IPS-15b (cell line): ENCODE measurements around the gene SELENOO.

Source experiments
- H3K27me3 ChIP-seq: one replicate; pipeline ENCODE4 v1.6.1; 2013; ENCODE audit warnings: low read length; ENCODE audit not compliant: control insufficient read depth, insufficient read depth
- H3K36me3 ChIP-seq: one replicate; pipeline ENCODE4 v1.6.1; 2013; ENCODE audit warnings: low read length; ENCODE audit not compliant: control insufficient read depth, insufficient read depth
- H3K4me1 ChIP-seq: one replicate; pipeline ENCODE4 v1.6.1; 2013; ENCODE audit warnings: mild to moderate bottlenecking, low read length; ENCODE audit not compliant: control insufficient read depth, insufficient read depth
- H3K4me3 ChIP-seq: one replicate; pipeline ENCODE4 v1.5.1; 2013; ENCODE audit warnings: low read depth, low read length
- H3K9ac ChIP-seq: one replicate; pipeline ENCODE4 v1.6.1; 2013; ENCODE audit warnings: low read depth, mild to moderate bottlenecking, low read length
- H3K9me3 ChIP-seq: one replicate; pipeline ENCODE4 v1.6.1; 2013; ENCODE audit warnings: mild to moderate bottlenecking, low read length; ENCODE audit not compliant: control insufficient read depth, insufficient read depth

SELENOO gene

DNA sequence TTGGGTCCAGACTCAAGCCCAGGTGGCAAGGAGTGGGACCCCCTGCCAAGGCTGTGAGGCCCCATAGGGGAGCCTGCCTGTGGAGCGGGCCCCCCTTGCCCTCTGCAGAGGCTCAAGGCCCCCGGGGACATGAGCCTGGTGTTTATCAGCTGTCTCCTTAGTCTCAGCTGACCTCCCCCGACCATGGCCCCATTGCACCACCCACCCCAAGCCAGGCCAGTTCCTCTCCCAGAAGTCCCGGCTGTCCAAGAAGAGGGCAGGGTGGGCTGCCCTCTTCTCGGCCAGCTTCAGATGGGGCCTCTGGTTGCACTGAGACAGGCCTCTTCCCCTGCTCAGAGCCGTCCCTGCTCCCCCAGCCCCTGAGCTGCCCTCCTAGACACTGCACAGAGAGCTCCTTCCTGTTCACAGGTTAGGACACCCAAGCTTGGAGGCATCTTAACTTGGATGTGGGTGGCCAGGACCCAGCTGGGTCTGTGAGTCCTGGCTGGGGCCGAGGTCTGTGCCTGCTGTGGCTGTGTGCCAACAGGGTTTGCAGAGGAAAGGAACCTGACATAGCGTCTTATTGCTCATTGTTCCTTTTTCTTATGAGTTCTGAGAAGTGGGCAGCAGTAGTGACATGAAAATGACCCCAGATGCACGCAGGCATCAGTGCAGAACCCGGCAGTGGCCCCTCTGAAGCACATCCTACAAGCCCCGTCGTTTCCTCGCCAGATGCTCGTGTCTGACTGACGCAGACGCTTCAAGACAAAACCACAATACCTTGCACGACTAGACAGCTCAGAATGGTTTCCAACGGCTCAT is 9.7 kb upstream of the SELENOO start:
- peaks cover 34% of the 10 kb centered on the region for H3K36me3 ChIP-seq

DNA sequence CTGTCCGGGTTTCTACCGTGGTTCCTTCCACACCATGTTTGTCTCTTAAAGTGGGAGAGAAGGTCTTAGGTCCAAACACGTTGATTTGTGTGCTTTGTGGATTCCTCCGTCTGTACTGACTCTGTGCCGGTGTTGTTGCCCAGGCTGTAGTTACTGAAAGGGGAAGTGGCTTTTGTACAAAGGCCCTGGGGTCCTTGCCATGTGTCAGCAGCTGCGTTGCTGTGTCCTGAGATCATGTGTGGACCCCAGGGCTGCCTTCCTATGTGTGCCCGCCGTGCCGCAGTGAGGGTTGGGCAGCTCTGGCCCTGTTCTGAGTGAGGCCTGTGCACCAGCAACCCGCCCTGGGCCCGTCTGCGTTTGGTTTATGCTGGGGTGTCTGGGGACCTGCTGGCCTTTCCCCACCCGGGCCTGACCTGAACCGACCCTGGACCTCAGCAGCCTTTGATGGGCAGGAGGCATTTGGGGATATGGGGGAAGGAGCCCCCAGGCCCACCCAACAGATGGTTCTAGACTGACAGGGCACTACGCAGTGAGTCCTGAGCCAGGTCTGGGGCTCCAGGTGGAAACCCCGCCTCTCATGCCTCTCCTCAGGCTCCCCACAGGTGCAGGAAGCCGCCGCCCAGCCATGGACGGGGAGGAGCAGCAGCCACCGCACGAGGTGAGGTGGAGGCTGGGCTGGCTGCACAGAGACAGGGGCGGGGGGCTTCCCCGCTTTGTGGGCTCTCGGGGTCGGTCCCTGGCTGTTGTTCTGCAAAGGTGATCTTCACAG is 8.2 kb upstream of the SELENOO start:
- no peaks in the 10 kb centered on the region for H3K4me1 ChIP-seq
- no peaks in the 10 kb centered on the region for H3K27me3 ChIP-seq
- no peak overlapping the region for H3K9ac ChIP-seq
- H3K9me3 ChIP-seq: no peaks in the 10 kb centered on the region
- peaks cover 40% of the 10 kb centered on the region for H3K36me3 ChIP-seq
- H3K4me3 ChIP-seq: no peak overlapping the region

More for the DNA sequence above, 9.7 kb upstream of the SELENOO start:
- no peak overlapping the region for H3K4me3 ChIP-seq
- H3K27me3 ChIP-seq: no peaks in the 10 kb centered on the region
- H3K9ac ChIP-seq: peak overlapping the region; percentile 12
- no peaks in the 10 kb centered on the region for H3K4me1 ChIP-seq
- no peaks in the 10 kb centered on the region for H3K9me3 ChIP-seq

DNA sequence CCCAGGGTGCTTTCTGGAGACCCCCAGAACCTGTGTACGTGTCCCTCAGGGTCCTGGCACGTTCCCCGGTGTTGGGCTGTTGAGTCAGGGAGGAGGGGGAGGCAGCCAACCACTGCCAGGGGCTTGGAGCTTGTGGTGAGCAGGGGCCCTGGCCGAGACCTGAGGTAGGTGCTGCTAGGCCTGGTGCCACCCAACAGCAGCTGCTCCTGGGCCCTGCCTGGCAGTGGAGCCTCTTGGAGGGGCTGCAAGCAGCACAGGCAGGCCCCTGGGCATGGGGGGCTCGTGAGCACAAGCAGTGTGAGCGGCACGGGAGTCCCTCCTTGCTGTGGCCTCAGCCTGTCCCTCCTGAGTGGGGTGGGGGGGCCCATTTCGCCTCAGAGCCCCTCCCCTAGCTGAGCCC is 7.2 kb upstream of the SELENOO start:
- Histone ChIP-seq H3K4me3 (no peak overlapping the region), H3K27me3 (no peaks in the 10 kb centered on the region), H3K4me1 (no peaks in the 10 kb centered on the region), H3K9ac (no peak overlapping the region), H3K9me3 (no peaks in the 10 kb centered on the region), H3K36me3 (peaks cover 46% of the 10 kb centered on the region)

DNA sequence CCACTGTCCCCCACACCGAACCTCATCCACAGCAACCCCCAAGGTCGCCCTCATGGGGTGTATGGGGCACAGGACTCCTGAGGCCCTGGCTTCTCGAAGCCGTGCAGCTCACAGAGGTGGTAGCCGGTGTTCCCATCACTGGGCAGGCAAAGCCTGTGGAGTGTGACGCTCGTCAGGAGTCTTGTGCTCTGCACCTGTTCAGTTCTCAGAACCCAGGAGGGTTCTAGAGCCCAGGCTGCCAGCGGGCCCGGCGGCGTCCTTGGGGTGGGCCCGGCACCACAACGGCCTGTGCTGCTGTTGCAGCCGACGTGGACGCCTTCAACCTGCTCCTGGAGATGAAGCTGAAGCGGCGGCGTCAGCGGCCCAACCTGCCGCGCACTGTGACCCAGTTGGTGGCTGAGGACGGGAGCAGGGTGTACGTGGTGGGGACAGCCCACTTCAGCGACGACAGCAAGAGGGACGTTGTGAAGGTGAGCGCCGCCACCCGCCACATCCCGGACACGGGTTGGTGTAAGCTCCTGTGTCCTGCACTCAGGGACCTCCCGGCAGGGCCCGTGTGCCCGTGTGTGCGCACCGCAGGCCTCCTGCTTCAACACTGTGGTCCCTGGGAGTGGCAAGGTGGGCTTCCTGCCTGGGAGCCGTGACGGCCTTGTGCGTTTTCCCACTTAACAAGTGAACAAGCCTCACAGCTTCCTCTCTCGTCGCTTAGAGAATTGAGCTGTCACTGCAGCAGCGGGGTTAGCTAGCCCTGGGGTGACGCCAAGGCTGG is 6.6 kb upstream of the SELENOO start:
- no peak overlapping the region for H3K4me3 ChIP-seq
- no peaks in the 10 kb centered on the region for H3K9me3 ChIP-seq
- peaks cover 43% of the 10 kb centered on the region for H3K36me3 ChIP-seq
- H3K4me1 ChIP-seq: no peaks in the 10 kb centered on the region
- no peaks in the 10 kb centered on the region for H3K27me3 ChIP-seq
- no peak overlapping the region for H3K9ac ChIP-seq

DNA sequence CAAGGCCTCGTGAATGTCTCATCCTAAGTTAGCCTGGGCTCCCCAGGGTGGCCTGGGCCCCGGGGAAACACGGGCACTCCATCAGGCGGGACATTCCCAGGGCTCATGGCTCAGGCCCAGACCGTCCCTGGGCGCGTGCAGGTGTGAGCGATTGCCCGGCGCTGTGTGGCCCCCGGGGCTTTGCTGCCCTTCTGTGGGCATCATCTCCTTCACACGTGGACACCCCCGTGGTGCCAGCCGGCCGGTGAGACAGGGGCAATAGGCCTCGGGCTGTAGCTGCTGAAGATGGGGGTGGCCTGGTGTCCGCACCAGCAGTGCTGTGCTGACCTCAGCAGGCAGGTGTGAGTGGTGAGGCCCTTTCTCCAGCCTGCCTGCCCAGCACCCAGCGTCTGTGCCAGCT is 4.6 kb upstream of the SELENOO start:
- Histone ChIP-seq H3K4me3 (no peak overlapping the region), H3K9ac (no peak overlapping the region), H3K9me3 (no peaks in the 10 kb centered on the region), H3K36me3 (peaks cover 38% of the 10 kb centered on the region), H3K4me1 (no peaks in the 10 kb centered on the region), H3K27me3 (no peaks in the 10 kb centered on the region)

GRCh38 chr22:50197000-50197800 is 3.6 kb upstream of the SELENOO start:
- Histone ChIP-seq H3K27me3 (no peaks in the 10 kb centered on the region), H3K4me3 (no peak overlapping the region), H3K9me3 (no peaks in the 10 kb centered on the region), H3K36me3 (peaks cover 38% of the 10 kb centered on the region), H3K4me1 (no peaks in the 10 kb centered on the region), H3K9ac (no peak overlapping the region)

DNA sequence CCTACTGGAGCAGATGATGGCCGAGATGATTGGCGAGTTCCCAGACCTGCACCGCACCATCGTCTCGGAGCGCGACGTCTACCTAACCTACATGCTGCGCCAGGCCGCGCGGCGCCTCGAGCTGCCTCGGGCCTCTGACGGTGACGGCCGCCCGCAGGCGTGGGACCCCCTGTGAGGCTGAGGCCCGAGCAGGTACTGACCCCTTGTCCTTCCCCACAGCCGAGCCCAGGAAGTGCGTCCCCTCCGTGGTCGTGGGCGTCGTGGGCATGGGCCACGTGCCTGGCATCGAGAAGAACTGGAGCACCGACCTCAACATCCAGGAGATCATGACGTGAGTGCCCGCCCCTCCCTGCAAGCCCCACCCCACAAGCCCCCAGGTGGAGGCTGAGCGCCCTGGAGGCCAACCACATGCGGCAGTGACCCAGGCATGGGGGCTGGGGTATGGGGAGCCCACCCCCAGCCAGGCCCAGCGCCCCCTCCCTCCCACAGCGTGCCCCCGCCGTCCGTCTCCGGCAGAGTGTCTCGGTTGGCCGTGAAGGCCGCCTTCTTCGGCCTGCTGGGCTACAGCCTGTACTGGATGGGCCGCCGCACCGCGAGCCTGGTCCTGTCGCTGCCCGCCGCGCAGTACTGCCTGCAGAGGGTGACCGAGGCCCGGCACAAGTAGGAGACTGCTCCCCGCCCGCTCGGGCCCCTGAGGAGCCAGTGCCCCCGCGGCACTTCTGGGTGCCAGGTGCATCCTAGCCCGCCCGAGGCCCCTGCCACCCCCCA is 2.8 kb upstream of the SELENOO start:
- Histone ChIP-seq H3K9me3 (no peaks in the 10 kb centered on the region), H3K4me3 (no peak overlapping the region), H3K9ac (no peak overlapping the region), H3K27me3 (no peaks in the 10 kb centered on the region), H3K36me3 (peaks cover 37% of the 10 kb centered on the region), H3K4me1 (no peaks in the 10 kb centered on the region)

DNA sequence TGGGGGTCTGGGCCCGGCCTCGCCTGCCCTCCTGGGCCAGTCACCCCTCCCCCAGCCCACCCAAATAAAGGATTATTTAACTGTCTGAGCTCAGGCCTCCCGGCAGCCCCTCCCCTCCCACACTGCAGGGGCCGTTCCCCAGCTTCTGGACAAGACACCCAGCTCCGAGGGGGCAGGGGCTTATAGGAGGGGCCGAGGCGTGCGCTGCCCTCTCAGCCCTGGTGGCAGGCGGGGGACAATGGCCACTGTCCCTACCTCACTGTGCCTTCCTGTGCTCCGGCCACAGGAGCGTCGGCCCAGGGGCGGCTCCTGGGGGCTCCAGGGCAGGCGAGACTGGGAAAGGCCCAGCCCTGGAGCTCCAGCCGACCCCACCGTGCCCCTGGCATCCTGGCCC is 2.2 kb upstream of the SELENOO start:
- Histone ChIP-seq H3K36me3 (peaks cover 31% of the 10 kb centered on the region), H3K4me3 (no peak overlapping the region), H3K4me1 (no peaks in the 10 kb centered on the region), H3K9me3 (no peaks in the 10 kb centered on the region), H3K9ac (no peak overlapping the region), H3K27me3 (no peaks in the 10 kb centered on the region)

DNA sequence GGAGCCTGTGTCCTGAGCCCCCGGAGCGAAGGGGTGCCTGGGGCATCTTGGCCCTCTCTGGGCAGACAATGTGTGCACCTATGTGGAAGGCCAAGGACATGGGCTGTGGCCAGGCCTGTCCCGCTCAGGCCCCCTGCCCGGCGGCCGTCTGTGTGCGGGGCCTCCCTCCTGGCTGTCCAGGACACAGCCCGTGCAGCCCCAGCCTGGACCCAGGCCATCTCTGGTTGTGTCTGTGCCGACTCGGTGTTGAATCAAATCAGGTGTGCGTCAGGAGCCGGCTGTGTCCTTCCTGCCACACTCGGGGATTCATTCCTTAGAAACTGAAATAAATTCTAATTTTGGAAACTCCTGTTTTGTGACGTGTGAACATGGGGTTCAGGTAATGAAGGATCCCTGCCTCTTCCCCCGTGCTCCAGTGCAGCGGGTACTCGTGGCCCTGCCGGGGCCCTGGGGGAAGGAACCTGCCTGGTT is 1.5 kb upstream of the SELENOO start:
- Histone ChIP-seq H3K9me3 (no peaks in the 10 kb centered on the region), H3K36me3 (peaks cover 25% of the 10 kb centered on the region), H3K4me1 (no peaks in the 10 kb centered on the region), H3K27me3 (no peaks in the 10 kb centered on the region), H3K4me3 (peak overlapping the region; percentile 60), H3K9ac (no peak overlapping the region)

DNA sequence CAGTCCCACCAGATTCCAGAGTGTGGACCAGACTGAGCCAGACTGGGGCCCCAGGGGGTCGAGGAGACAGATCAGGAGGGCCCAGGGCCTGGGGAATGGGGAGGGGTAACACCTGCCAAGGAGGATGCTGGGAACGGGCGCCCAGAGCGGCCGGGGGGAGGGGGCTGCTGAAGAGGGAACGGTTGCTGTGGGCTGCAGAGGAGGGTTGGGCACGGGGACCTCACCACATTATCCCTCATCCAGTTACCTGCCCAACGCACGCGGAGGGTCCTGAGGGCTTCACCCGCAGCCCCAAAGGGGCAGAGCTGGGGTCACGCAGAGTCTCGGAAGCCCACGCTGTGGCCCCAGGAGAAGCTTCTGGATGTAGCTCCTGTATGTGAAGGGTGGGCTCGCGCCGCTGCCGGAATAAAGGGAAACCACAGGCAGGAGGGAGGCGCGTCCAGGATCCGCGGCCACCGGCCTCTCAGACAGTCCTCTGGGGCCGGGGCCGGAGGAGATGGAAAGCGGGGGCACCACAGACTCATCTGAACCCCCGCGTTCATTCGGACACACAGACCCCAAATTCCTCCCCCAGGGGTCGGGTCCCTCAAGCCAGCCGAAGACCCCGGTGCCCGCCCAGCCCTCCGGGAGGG is 866 bp upstream of the SELENOO start:
- H3K36me3 ChIP-seq: peaks cover 18% of the 10 kb centered on the region
- H3K27me3 ChIP-seq: no peaks in the 10 kb centered on the region
- H3K4me3 ChIP-seq: peak overlapping the region; percentile 60
- no peaks in the 10 kb centered on the region for H3K9me3 ChIP-seq
- no peaks in the 10 kb centered on the region for H3K4me1 ChIP-seq
- peak overlapping the region; percentile 54 for H3K9ac ChIP-seq
